ENCODE measurements around the gene KIR2DL3. TPM values are rescaled to one million over a fixed set of nuclear protein-coding genes. Genes with fewer than 3 reads are reported as not detected.

The KIR2DL3 gene
- total and polyA plus RNA-seq, 2 experiments from 2014 or later: not detected

GRCh38 chr19:54694648-54695047, 43.7 kb upstream of the KIR2DL3 start (continued):
- TF ChIP-seq, protein P1, sequence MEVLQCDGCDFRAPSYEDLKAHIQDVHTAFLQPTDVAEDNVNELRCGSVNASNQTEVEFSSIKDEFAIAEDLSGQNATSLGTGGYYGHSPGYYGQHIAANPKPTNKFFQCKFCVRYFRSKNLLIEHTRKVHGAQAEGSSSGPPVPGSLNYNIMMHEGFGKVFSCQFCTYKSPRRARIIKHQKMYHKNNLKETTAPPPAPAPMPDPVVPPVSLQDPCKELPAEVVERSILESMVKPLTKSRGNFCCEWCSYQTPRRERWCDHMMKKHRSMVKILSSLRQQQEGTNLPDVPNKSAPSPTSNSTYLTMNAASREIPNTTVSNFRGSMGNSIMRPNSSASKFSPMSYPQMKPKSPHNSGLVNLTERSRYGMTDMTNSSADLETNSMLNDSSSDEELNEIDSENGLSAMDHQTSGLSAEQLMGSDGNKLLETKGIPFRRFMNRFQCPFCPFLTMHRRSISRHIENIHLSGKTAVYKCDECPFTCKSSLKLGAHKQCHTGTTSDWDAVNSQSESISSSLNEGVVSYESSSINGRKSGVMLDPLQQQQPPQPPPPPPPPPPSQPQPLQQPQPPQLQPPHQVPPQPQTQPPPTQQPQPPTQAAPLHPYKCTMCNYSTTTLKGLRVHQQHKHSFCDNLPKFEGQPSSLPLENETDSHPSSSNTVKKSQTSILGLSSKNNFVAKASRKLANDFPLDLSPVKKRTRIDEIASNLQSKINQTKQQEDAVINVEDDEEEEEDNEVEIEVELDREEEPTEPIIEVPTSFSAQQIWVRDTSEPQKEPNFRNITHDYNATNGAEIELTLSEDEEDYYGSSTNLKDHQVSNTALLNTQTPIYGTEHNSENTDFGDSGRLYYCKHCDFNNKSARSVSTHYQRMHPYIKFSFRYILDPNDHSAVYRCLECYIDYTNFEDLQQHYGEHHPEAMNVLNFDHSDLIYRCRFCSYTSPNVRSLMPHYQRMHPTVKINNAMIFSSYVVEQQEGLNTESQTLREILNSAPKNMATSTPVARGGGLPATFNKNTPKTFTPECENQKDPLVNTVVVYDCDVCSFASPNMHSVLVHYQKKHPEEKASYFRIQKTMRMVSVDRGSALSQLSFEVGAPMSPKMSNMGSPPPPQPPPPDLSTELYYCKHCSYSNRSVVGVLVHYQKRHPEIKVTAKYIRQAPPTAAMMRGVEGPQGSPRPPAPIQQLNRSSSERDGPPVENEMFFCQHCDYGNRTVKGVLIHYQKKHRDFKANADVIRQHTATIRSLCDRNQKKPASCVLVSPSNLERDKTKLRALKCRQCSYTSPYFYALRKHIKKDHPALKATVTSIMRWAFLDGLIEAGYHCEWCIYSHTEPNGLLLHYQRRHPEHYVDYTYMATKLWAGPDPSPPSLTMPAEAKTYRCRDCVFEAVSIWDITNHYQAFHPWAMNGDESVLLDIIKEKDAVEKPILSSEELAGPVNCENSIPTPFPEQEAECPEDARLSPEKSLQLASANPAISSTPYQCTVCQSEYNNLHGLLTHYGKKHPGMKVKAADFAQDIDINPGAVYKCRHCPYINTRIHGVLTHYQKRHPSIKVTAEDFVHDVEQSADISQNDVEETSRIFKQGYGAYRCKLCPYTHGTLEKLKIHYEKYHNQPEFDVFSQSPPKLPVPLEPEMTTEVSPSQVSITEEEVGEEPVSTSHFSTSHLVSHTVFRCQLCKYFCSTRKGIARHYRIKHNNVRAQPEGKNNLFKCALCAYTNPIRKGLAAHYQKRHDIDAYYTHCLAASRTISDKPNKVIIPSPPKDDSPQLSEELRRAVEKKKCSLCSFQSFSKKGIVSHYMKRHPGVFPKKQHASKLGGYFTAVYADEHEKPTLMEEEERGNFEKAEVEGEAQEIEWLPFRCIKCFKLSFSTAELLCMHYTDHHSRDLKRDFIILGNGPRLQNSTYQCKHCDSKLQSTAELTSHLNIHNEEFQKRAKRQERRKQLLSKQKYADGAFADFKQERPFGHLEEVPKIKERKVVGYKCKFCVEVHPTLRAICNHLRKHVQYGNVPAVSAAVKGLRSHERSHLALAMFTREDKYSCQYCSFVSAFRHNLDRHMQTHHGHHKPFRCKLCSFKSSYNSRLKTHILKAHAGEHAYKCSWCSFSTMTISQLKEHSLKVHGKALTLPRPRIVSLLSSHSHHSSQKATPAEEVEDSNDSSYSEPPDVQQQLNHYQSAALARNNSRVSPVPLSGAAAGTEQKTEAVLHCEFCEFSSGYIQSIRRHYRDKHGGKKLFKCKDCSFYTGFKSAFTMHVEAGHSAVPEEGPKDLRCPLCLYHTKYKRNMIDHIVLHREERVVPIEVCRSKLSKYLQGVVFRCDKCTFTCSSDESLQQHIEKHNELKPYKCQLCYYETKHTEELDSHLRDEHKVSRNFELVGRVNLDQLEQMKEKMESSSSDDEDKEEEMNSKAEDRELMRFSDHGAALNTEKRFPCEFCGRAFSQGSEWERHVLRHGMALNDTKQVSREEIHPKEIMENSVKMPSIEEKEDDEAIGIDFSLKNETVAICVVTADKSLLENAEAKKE (CRISPR knock-in tag; IDR thresholded peaks at IDR 0.05): no peak
- TF ChIP-seq ZNF114 (CRISPR knock-in tag; IDR thresholded peaks at IDR 0.05) (no peak), POLR2AphosphoS5 (IDR thresholded peaks at IDR 0.05; ENCODE audit: low read depth) (no peak)

GRCh38 chr19:54696117-54696548, 42.2 kb upstream of the KIR2DL3 start:
- TF ChIP-seq, protein P2, sequence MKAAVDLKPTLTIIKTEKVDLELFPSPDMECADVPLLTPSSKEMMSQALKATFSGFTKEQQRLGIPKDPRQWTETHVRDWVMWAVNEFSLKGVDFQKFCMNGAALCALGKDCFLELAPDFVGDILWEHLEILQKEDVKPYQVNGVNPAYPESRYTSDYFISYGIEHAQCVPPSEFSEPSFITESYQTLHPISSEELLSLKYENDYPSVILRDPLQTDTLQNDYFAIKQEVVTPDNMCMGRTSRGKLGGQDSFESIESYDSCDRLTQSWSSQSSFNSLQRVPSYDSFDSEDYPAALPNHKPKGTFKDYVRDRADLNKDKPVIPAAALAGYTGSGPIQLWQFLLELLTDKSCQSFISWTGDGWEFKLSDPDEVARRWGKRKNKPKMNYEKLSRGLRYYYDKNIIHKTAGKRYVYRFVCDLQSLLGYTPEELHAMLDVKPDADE (IDR thresholded peaks at IDR 0.05): no peak
- TF ChIP-seq CREB1 (CRISPR knock-in tag; IDR thresholded peaks at IDR 0.05; ENCODE audit: low read depth) (no peak), REST (IDR thresholded peaks at IDR 0.05; ENCODE audit: unreplicated experiment) (no peak)
- Mint-ChIP-seq H3K27me3 (ENCODE audit: insufficient read depth, low read depth, poor library complexity) (peaks cover 5% of the 10 kb centered on the region), H3K36me3 (ENCODE audit: low read depth) (peaks cover 39% of the 10 kb centered on the region), H3K4me3 (no peak overlapping the region), H3K9me3 (peaks cover 90% of the 10 kb centered on the region), H3K27ac (no peak overlapping the region), H3K4me1 (no peaks in the 10 kb centered on the region)
- Histone ChIP-seq H3K4me3 (no peak overlapping the region), H3K27ac (ENCODE audit: low read depth) (no peak overlapping the region), H3K27me3 (ENCODE audit: insufficient read depth) (no peaks in the 10 kb centered on the region), H3K79me2 (replicated peaks; ENCODE audit: insufficient read depth) (no peaks in the 10 kb centered on the region), H3F3A (replicated peaks; ENCODE audit: low read depth) (no peaks in the 10 kb centered on the region), H3K36me3 (ENCODE audit: insufficient read depth) (no peaks in the 10 kb centered on the region), H3K9me2 (ENCODE audit: insufficient read depth) (no peaks in the 10 kb centered on the region), H2AFZ (no peak overlapping the region), H3K4me2 (no peak overlapping the region), H3K4me1 (ENCODE audit: insufficient read depth) (no peaks in the 10 kb centered on the region), H4K20me1 (replicated peaks; ENCODE audit: insufficient read depth) (no peaks in the 10 kb centered on the region)
- no peak for DNase-seq (ENCODE audit: low spot score)
- no peak for ATAC-seq

All from GM23338 (cell line).